HFF-Myc (cell line): ENCODE measurements around the gene BARX2.

Experiments
- DNase-seq: peaks from one replicate; pipeline ENCODE4 v3.0.0-alpha.2; 2011; ENCODE audit warnings: low read depth; ENCODE audit errors: extremely low read depth
- H3K4me3 ChIP-seq: replicated peaks from 2 replicates; pipeline ENCODE4 v1.5.1; 2011; ENCODE audit warnings: low read depth, mild to moderate bottlenecking, control low read depth, low read length
- TF ChIP-seq, protein P1 (sequence below): IDR thresholded peaks from 2 replicates; pipeline ENCODE4 v1.5.1; 2012; ENCODE audit warnings: mild to moderate bottlenecking, low read depth, low read length, control low read depth; ENCODE audit errors: missing control alignments

The BARX2 gene

DNA sequence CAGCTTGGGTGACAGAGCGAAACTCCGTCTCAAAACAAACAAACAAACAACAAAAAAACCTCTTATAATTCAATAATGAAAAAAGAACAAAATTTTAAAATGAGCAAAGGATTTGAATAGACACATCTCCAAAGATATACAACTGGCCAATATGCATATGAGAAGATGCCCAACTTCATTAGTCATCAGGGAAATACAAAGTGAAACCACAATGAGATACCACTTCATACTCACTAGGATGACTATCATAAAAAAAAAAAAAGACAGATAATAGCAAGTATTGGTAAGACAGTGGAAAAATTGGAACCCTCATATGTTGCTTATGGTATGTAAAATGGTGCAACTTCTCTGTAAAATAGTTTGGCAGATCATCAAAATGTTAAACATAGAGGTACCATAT lies 28.7 kb upstream of the BARX2 start:
- TF ChIP-seq, protein P1, sequence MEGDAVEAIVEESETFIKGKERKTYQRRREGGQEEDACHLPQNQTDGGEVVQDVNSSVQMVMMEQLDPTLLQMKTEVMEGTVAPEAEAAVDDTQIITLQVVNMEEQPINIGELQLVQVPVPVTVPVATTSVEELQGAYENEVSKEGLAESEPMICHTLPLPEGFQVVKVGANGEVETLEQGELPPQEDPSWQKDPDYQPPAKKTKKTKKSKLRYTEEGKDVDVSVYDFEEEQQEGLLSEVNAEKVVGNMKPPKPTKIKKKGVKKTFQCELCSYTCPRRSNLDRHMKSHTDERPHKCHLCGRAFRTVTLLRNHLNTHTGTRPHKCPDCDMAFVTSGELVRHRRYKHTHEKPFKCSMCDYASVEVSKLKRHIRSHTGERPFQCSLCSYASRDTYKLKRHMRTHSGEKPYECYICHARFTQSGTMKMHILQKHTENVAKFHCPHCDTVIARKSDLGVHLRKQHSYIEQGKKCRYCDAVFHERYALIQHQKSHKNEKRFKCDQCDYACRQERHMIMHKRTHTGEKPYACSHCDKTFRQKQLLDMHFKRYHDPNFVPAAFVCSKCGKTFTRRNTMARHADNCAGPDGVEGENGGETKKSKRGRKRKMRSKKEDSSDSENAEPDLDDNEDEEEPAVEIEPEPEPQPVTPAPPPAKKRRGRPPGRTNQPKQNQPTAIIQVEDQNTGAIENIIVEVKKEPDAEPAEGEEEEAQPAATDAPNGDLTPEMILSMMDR: no peak
- H3K4me3 ChIP-seq: no peak overlapping the region
- no peak for DNase-seq

DNA sequence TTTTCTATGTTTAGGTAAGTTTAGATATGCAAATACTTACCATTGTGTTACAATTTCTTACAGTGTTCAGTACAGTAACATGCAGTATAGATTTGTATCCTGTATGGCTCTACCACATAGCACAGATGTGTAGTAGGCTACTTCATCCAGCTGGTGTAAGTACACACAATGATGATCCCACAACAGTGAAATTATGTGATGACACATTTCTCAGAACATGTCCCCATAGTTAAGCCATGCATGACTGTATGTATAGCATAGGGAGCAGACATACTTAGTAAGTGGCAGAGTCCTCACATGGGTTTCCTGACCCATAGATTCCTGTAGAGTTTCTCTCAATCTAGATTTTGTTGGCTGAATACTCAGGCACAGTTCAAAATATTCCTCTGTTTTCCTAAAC lies 26.8 kb upstream of the BARX2 start:
- TF ChIP-seq, protein P1: no peak
- no peak overlapping the region for H3K4me3 ChIP-seq
- no peak for DNase-seq

DNA sequence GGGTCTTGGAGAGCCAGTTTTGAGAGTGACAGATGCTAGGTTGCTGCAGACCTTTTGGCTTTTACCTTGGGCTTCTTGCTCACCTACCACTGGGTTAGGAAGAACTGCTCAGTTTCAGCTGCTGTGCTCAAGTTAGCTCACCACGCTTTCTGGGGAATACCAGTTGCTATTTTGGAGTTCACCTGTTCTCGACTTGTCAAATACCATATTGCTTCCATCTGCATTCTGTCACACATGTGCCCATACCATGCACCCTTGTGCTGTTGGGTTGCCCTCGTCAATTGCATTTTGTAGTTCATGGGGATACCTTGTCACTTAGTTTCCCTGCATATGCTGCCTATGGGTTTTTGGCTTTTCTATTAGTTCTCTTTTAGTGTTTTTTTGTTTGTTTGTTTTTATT lies 23.0 kb upstream of the BARX2 start:
- TF ChIP-seq, protein P1: no peak
- no peak overlapping the region for H3K4me3 ChIP-seq
- no peak for DNase-seq

DNA sequence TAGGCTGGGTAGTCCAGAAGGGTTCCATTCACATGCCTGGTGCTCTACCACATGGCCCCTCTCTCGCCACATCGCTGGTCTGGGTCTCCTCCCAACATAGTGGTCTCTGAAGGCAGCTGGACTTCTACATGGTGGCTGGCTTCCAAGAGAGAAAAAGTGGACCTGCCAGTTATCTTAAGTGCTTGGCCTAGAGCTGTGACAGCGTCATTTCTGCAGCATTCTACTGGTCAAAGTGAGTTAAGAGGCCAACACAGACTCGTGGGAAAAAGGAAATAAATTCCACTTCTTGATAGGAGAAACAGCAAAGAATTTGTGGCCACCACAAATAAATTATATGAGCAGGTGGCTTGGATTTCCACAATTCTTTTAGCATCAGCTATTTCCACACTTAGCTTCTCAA lies 21.0 kb upstream of the BARX2 start:
- DNase-seq: no peak
- TF ChIP-seq, protein P1: no peak
- H3K4me3 ChIP-seq: no peak overlapping the region

DNA sequence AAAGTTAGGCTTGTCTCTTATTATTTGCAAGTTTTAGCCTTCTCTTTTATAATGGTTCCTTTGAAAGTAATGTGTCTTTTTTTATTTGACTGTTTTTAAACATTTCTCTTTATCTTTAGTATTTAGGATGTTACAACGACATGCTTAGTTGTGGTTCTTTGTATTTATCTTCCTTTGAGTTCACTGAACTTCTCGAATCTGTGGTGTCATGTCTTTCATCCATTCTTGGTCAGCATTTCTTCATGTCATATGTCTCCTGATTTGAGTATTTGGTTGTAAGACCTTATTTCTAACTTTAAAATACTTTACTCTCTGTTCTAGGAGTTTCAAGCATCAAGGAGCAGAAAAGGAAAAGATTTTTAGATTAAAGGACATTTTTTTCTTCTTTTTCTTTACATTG lies 15.9 kb upstream of the BARX2 start:
- TF ChIP-seq, protein P1: no peak
- H3K4me3 ChIP-seq: no peak overlapping the region
- DNase-seq: no peak

DNA sequence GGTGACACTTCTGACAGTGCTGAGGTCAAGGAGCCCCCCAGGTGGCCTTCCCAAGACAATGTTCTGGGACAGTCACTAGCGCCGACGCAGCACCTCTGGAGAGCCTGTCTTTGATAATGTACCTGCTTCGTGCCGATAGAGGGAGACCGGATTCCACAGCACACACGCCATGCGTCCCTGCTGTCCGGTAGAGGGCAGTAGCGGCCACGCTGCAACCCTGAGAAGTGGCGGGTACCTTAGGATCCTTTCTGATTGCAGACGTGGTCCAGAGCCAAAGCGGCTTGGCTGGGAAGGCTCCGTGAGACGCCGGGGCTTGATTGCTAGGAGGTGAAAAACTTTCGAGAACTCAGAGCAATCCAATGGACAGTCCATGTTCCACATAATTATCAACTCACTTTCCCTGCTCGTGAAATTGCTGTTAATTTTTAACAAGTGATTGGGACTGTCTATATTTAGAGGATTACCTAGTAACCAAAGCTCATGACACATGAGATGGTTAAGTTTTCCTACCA lies 11.4 kb upstream of the BARX2 start:
- TF ChIP-seq, protein P1: peak; percentile 100
- peak; percentile 56 for DNase-seq
- H3K4me3 ChIP-seq: no peak overlapping the region

DNA sequence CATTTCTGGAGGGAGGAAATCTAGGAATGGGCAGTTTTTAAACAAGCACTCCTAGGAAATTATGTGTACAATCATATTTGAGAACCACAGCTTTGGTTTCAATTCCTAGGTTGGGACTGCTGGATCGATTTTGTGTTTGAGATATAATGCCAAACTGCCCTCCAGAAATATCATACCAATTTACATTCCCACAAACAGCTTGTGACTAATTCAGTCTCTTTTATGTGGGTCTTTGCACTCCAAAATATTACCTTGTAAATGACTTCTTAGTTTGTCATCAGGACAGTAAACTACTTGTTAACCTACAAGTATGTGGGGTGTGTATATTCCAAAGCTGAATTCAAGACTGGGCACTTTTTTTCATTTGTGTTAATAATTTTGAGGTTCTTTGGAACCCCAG lies 9.8 kb upstream of the BARX2 start:
- no peak for DNase-seq

More for the DNA sequence above, 9.8 kb upstream of the BARX2 start:
- TF ChIP-seq, protein P1: no peak
- no peak overlapping the region for H3K4me3 ChIP-seq
